ENCODE measurements around the gene HLA-A.

DNA sequence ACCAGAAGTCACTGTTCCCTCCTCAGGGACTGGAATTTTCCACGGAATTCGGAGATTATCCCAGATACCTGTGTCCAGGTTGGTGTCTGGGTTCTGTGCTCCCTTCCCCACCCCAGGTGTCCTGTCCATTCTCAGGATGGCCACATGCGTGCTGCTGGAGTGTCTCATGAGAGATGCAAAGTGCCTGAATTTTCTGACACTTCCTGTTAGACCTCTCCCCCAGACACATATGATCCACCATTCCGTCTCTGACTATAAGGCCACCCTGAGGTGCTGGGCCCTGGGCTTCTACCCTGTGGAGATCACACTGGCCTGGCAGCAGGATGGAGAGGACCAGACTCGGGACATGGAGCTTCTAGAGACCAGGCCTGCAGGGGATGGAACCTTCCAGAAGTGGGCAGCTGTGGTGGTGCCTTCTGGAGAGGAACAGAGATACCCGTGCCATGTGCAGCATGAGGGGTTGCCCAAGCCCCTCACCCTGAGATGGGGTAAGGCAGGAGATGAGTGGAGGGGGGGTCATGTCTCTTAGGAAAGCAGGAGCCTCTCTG lies 14.4 kb upstream of the HLA-A start:
- TF ChIP-seq, protein P1, sequence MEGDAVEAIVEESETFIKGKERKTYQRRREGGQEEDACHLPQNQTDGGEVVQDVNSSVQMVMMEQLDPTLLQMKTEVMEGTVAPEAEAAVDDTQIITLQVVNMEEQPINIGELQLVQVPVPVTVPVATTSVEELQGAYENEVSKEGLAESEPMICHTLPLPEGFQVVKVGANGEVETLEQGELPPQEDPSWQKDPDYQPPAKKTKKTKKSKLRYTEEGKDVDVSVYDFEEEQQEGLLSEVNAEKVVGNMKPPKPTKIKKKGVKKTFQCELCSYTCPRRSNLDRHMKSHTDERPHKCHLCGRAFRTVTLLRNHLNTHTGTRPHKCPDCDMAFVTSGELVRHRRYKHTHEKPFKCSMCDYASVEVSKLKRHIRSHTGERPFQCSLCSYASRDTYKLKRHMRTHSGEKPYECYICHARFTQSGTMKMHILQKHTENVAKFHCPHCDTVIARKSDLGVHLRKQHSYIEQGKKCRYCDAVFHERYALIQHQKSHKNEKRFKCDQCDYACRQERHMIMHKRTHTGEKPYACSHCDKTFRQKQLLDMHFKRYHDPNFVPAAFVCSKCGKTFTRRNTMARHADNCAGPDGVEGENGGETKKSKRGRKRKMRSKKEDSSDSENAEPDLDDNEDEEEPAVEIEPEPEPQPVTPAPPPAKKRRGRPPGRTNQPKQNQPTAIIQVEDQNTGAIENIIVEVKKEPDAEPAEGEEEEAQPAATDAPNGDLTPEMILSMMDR (IDR thresholded peaks at IDR 0.05): no peak
- TF ChIP-seq ZFX (IDR thresholded peaks at IDR 0.05; ENCODE audit: borderline replicate concordance): no peak

Measured in 22Rv1 (cell line).